T-helper 9 cell (primary cell): ENCODE results near the gene SLC27A2.

Experiments
- DNase-seq: peaks from one replicate; pipeline ENCODE4 v3.0.0-alpha.2; 2020

Gene SLC27A2

DNA sequence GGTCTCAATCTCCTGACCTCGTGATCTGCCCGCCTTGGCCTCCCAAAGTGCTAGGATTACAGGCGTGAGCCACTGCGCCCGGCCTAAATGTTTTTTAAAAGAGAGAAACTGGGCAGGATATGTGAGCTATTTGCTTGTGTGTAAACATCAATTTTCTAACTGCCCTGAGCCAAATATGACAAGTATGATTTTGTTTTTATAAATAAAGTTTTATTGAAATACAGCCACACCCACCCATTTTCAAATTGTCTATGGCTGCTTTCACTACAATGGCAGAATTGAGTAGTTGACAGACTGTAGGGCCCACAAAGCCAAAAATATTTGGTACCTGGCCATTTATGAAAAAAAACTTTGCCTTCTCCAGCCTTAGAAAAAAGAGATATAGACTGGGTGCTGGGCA lies 99.4 kb downstream of the SLC27A2 start:
- no peak for DNase-seq
